GM18870 (cell line): ENCODE results near the gene PRKCD.

Source experiments
- ATAC-seq: cut with Tn5 transposase; IDR thresholded peaks from one replicate; pipeline ENCODE4 v1.9.1; 2021; ENCODE audit warnings: moderate library complexity; ENCODE audit not compliant: unreplicated experiment

PRKCD gene

DNA sequence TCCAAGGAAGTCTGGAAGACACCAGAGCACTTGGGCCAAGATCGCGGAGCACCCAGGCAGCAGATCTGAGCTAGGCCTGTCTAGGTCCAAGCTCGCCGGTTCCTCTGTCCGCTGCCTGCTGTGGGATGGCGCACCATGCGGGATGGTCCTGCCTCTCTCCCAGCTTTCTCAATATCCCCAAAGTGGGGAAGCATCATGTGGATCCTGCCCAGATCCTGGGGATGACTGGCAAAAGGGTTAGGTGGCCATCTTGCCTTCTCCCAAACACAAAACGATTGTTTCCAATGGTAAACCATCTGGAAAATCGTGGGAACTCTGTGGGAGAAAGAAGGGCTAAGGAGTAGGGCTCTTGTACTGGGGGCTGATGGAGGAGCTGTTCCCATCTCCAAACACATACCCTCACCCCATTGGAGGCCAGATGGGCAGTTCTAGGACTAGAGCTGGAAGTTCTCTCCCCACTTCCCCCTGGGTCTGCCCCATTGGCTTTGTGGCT, 8.9 kb downstream of the PRKCD start:
- no peak for ATAC-seq

GRCh38 chr3:53170325-53171063, 9.5 kb downstream of the PRKCD start:
- ATAC-seq: no peak

- ATAC-seq: no peak
These were observed 10.0 kb downstream of the PRKCD start for GRCh38 chr3:53171064-53171418.

GRCh38 chr3:53171827-53172505, 11.0 kb downstream of the PRKCD start:
- no peak for ATAC-seq

DNA sequence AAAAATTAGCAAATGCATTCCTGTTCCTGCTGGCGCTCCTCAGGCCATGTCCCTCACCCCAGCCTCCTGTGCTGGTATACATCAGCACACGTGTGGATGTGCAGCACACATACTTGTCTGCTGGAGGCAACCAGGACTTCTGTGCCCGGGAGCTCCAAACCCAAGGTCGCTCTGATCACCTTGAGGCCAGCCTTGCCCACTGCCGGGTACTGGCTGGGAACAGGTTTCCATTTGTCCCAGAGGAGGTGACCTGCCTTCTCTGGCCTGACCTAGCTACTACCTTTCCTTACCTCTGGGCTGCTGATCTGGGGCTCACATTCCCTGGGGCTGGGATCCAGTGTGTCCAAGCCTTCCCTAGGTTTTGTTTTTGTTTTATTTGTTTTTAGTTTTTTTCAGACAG, 12.1 kb downstream of the PRKCD start:
- no peak for ATAC-seq

DNA sequence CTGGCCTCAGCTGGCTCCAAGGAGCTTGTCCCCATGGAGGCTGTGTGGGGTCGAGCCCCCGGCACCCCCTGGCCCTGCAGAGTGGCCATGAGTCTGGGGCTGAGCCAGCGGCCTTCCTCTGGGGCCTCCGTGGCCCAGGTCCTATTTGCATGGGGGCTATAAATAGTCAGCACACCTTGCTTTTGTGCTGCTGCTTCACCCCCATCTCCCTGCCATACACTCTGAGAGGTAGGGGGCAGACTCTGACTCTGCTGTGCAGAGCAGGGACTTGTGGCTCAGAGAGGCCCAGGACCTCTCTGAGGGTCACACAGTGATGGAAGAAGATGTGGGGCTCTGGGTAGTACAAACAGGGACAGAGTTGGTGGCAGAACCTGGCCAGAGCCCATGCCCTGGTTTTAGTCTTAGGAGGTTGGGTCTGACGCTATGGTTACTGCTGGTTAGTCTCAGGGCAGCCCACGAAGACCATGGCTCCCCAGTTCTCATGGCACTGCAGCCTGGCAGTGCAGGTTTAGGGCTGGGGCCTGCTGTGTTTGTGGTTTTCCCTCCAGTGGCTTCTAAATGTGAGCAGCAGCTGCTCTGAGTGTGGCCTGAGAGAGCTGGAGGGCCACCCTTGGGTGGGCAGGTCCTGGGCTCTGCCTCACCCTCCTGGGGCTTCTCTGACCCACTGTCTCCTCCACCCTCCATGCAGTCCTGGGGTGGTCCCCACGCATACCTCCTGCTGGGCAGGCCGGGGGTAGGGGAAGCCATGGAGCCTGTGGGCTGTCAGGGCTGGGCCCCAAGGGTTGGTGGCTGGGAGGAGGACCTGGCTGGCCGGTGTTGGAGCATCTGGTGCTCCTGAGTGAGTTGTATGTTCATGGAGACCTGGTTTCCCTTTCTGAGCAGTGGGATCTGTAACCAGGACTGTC, 13.6 kb downstream of the PRKCD start:
- ATAC-seq: peak; percentile 33

- no peak for ATAC-seq
These were observed 14.9 kb downstream of the PRKCD start for GRCh38 chr3:53175613-53176540.

- ATAC-seq: no peak
These were observed 17.2 kb downstream of the PRKCD start for GRCh38 chr3:53178246-53178645.

GRCh38 chr3:53179580-53179979, 18.6 kb downstream of the PRKCD start:
- no peak for ATAC-seq

DNA sequence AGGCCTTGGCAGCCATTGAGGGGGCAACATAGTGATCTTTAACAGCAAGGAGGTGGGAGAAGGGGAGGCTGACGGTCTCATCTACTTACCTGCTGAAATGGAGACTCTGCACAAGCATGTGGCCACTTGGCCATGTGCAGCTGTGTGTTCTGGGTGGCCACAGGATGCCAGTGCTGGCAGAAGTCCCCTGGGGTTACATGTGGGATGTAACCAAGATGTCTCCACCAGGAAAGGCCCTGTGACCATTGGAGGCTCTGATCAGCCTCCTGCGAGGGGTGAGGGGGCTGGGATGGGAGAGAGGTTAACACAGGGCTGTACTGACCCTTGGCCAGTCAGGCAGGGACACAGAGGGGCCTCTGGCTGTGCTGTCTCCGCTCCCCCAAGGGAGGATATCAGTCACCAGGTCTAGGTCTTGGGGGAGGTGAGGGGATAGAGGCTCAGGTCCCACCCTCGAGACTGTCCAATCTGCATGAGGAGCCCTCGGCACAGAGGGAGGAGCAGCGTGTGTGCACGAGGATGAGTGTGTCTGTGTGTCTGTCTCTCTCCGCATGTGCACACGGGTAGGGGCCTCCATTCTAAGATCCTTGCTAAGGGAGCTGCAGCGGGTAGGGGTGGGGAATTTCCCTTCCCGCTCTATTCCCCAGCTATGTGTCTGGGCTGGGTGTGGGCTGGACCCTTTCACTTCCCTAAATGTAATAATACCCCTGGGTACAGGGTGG, 19.5 kb downstream of the PRKCD start:
- ATAC-seq: peak; percentile 80

- ATAC-seq: peak; percentile 3
These were observed 20.0 kb downstream of the PRKCD start for GRCh38 chr3:53181024-53181371.

DNA sequence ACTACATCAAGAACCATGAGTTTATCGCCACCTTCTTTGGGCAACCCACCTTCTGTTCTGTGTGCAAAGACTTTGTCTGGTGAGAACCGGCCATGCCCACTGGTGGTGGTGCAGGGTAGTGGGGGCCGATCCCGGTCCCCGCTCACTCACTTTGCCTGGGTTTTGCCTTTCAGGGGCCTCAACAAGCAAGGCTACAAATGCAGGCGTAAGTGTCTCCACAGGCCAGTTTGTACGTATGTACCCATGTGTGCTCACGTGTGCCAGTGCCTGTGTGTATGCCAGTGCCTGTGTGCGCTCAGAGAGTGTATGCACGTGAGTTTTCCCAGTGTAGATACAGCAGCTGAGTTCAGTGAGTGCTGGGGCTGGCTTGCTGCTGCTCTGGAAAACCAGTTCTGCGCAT, 20.5 kb downstream of the PRKCD start:
- no peak for ATAC-seq

DNA sequence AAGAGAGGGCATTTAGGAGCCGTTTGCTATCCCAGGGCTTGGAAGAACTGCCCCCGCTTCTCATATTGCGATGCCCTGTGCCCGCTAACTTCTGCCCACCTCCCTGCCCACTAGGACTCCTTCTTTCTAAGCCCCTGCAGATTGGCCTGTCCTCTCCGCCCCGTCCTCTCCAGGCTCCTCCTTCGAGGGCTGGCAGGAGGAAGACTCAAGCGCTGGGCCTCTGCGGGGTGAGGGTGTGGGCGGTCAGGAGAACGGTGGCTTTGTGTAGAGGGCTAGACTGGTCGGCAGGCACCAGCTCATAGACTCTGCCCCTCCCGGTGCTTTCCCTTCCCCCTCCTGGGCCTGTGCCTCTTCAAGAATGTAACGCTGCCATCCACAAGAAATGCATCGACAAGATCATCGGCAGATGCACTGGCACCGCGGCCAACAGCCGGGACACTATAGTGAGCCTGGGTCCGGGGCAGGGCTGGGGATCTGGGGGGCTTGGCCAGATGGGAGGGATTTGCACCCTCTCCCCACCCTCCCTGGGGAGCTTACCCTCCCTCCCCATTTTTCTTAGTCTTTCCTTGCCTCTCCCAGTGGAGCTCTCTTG, 21.9 kb downstream of the PRKCD start:
- ATAC-seq: no peak

DNA sequence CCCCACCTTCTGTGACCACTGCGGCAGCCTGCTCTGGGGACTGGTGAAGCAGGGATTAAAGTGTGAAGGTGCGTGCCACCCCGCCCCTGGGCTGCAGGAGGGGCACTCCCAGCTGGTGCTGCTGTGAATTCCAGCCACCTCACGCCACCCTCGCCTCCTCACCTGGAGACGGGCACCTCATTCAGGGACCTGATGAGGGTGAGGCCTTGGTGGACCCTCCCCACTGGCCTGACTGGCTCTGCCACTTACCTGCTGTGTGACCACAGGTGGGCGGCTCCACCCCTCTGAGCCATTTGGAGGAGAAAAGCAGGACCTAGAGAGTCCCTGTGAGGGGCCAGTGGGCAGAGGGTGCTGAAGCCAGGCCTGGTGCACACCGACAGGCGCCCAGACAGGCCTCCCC, 22.5 kb downstream of the PRKCD start:
- ATAC-seq: no peak

DNA sequence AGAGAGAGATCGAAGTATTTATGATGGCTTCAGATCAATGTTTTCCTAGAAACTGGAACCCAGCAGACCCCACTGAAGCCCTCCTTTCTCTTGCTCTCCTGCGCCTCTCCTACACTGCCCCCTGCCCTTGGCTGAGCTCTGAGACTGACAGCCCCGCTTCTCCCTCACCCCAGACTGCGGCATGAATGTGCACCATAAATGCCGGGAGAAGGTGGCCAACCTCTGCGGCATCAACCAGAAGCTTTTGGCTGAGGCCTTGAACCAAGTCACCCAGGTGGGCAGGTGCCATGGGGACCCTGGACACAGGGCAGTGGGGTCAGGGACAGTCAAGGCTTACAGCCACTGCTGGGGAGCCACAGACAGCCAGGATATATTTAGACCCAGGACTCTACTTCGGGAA, 23.7 kb downstream of the PRKCD start:
- no peak for ATAC-seq

DNA sequence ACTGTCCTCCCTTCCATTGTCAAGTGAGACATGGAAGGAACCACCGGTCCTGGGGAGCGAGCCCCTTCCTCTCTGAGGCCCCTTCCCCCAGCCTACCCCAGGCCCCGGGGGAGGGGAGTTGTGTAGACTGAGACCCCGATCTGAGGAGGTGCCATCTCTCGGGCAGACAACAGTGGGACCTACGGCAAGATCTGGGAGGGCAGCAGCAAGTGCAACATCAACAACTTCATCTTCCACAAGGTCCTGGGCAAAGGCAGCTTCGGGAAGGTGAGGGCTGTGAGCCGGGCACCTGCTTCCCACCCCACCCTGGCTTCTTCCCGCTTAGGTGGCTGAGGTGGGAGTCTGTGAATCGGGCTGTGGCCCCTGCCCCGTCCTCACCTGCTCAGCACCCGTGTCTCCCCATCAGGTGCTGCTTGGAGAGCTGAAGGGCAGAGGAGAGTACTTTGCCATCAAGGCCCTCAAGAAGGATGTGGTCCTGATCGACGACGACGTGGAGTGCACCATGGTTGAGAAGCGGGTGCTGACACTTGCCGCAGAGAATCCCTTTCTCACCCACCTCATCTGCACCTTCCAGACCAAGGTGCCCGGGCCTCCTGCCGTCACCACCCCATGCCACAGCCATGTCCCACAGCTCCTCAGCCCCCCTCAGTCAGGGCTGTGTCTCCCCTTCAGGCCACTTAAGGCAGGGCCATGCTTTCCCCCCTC, 24.9 kb downstream of the PRKCD start:
- ATAC-seq: no peak

DNA sequence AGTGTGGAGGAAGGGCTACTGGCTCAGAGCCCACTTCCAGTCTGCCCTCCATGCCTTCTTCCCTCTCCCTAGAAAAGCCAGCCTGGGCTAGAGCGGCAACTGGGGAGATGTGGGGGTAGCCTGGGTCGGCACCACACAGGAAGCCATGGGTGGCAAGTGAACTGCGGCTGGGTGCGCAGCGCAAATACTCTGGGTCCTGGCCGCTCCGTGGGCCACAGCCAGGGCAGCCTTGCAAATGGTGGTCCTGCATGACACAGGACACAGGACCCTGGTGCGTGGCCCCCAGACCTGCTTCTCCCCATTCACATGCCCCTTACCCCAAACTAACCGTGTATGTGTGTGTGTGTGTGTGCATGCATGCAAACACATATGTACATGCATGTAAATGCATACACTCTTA, 25.7 kb downstream of the PRKCD start:
- ATAC-seq: no peak

GRCh38 chr3:53187430-53187829, 26.4 kb downstream of the PRKCD start:
- ATAC-seq: no peak

GRCh38 chr3:53188136-53188685, 27.2 kb downstream of the PRKCD start:
- no peak for ATAC-seq
